Small intestine (tissue), 4 donors: ENCODE data around the gene FGF9. TPM values are rescaled to one million over a fixed set of nuclear protein-coding genes. Genes with fewer than 3 reads are reported as not detected.

Experiments
- polyA plus RNA-seq, 4 donors: library from polyadenylated mRNA; stranded (reverse) in 3 of 4; unstranded in 1 of 4; fragments of 200-250 nt in 3 of 4; fragments of 120-200 nt in 1 of 4; gene quantifications; one replicate each; pipeline versions ENCODE4 v1.2.1 to v1.2.3, GENCODE V29; 2013
- donor health status: healthy with polysubstance abuse.
- donor health status: Bipolar disorder and iron deficiency.
- donor health status: healthy.

FGF9 gene
- polyA plus RNA-seq, 4 donors: 0.22 to 15.2 (median 0.34) TPM

Other genes starting within 250 kb of the FGF9 start
- gene ZDHHC20, start 211.8 kb upstream of the FGF9 start, polyA plus RNA-seq: 10 to 100 TPM; 17.8 to 68.8 (median 23.1) TPM
- gene MICU2, start 66.9 kb upstream of the FGF9 start, polyA plus RNA-seq: 10 to 100 TPM; 33.8 to 53.6 (median 46.7) TPM